Inflammatory macrophage treated with lipopolysaccharide for 1 hour (primary cell): ENCODE measurements around the gene TBC1D19.
"Not testable (repeated sequence)": the region's sequence is repeated elsewhere in the genome, so short reads cannot be mapped to it uniquely, and the experiment has no call there.

Experiments used
- DNase-seq, 2 donors: peaks; one replicate each; pipeline ENCODE4 v3.0.0-alpha.2; 2020 to 2022

Gene TBC1D19

DNA sequence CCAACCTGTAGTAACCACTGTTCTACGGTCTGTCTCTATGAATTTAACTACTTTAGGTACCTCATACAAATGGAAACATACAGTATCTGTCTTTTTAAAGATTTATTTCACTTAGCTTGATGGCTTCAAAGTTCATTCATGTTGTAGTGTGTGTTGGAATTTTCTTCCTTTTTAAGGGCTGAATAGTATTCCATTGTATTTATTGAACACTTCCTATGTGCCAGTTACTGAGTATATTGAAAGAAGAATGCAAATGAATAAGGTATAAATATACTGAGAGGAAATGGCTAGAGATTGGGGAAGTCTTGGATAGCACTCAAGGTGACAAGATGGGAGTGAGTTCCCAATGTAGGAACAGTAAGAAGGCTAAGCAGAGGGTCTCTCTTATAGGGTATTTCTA is 17.3 kb downstream of the TBC1D19 start:
- DNase-seq: no peak

DNA sequence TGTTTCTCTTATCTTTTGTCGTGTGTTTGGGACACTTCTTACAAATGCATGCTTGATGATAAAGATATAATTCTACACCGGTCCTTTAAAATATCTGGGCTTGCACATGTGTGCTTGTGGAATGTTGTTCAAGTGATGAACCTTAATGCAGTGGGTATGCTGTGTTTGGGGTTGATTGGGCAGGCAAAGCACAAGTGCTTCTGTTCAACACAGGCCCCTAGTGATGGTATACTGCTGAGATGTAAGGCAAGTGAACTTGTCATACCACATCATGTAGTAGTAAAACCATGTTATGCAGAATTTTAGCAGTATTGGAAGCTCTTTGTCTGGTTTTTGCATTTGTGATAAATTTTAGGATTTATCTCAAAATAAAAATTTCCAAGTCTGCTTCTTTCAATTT is 23.9 kb downstream of the TBC1D19 start:
- no peak for DNase-seq

DNA sequence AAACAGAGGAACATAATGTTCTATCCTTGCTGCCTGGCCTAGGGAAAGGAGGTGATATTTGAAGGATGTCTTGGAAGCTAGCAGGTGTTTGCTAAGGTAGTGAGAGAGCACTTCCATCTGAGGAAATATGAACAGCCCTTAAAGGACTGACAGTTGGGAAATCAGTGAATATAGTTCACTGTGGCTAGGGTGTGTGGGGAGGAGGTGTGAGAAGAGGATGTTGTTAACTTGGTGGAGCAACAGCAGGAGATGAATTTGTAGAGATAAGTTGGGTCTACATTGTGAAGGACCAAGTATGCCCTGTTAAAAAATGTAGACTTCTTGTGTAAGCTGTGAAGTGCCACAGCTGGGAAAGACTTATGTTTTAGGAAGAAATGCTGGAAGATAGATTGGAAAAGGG is 25.5 kb downstream of the TBC1D19 start:
- no peak for DNase-seq

GRCh38 chr4:26609868-26610267 is 26.0 kb downstream of the TBC1D19 start:
- DNase-seq: no peak

- no peak for DNase-seq
Measured at GRCh38 chr4:26611372-26611771, 27.5 kb downstream of the TBC1D19 start.

- no peak for DNase-seq
Measured at GRCh38 chr4:26611885-26612284, 28.0 kb downstream of the TBC1D19 start.

GRCh38 chr4:26613237-26613636 is 29.4 kb downstream of the TBC1D19 start:
- DNase-seq: no peak

DNA sequence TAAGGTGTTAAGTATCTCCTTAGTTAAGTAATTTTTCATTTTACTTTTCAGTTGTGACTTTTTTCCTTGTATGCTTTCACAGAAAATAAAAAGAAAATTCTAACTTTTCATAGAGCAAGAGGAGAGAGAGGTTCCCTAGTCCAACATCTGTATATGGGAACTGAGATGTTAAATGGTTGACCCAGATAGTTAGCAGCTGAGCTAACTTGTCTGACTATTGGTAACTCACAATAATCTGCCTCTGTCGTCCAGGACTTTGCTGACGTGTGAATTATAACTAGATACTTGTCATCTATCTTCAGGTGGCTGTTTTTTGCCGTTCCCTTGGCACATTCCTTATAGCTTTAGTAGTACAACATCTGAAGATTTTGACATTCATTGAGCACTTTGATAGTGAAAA is 29.9 kb downstream of the TBC1D19 start:
- DNase-seq: no peak

DNA sequence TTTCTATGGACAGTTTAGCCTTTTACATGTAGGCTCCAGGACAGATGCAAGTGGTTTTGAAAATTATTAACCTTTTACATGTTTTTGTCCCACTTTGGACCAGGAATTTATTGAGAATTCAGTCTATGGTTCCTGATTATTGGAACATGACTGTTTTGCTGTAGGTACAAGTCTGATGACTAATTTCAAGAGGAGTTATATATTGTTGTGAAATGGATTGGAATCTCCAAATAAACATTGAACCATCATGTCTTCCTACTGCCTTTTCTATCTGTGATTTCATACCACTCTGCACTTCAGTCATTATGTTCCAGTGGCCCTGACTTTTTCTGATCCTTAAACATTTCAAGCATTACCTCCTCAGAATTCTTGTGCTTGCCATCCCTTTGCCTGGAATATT is 35.9 kb downstream of the TBC1D19 start:
- DNase-seq: no peak

- DNase-seq: no peak
Measured at GRCh38 chr4:26621366-26621765, 37.5 kb downstream of the TBC1D19 start.

DNA sequence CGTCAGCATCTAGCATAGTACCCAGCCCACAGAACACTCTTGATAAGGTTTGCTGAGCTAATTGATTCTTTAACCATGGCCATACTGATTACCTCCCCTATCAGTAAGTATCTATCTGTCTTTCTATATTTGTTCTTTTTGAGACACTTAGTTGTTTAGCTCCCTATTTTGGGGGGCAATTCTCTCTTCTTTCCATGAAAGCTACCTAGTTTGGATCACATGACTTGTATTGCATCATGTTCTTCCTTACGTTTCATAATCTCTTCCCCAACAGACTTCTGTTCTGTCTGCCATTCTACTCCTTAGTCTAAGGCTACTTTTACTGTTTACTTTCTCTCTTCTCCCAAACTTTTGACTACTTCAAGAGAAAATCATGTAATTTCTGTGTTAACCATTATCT is 39.0 kb downstream of the TBC1D19 start:
- no peak for DNase-seq

DNA sequence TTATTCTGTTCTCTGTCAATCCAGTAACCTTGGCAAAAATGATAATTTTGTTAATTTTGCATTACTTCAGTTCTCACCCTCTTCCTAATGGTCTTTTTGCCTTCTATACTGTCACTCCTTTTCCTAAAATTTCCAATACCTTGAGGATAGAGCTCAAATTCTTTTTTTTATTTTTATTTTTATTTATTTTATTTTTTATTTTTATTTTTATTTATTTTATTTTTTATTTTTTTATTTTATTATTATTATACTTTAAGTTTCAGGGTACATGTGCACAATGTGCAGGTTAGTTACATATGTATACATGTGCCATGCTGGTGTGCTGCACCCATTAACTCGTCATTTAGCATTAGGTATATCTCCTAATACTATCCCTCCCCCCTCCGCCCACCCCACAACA is 42.8 kb downstream of the TBC1D19 start:
- DNase-seq: not testable (repeated sequence)

GRCh38 chr4:26632916-26633315 is 49.0 kb downstream of the TBC1D19 start:
- no peak for DNase-seq

DNA sequence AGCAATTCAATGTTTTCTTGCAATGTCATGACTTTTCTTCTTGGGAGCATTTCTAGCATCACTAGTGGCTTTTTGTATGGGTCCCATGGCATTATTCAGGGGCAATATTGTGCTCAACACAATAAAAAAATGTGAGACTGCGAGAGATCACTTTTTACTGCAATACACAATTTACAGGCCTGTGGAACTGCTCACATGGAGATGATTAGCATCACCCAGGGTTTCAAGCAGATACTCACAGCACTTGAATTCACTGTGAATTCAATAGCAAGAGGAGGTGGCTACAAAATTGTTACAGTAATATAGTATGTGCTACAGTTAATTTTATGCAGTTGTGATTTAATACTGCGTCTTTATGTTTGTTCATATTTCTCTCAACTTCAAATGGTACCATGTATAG is 50.4 kb downstream of the TBC1D19 start:
- DNase-seq: no peak

DNA sequence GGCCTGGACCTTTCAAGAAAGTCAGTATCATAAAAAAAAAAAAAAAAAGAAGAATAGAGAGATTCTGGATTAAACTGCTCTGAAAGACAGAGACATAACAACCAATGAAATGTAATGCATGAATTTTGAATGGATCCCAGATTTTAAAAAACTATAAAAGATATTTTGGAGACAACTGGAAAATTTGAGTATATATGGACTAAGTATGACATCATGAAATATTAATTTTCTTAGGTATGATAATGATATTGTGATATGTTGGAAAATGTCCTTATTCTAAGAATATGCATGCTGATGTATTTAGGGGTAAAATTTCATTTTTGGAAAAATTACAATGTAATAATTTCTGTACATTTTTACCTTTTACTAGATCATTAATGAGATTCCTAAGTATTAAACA is 52.6 kb downstream of the TBC1D19 start:
- DNase-seq: no peak

DNA sequence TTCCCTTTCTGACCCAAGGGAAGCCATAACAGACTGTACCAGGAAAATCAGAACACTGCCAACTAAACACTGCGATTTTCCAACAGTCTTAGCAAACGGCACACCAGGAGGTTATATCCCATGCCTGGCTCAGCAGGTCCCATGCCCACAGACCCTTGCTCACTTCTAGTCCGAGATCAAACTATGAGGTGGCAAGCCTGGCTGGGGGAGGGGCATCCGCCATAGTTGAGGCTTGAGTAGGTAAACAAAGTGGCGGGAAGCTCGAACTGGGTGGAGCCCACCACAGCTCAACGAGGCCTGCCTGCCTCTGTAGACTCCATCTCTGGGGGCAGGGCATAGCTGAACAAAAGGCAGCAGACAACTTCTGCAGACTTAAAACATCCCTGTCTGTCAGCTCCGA is 56.8 kb downstream of the TBC1D19 start:
- not testable (repeated sequence) for DNase-seq

DNA sequence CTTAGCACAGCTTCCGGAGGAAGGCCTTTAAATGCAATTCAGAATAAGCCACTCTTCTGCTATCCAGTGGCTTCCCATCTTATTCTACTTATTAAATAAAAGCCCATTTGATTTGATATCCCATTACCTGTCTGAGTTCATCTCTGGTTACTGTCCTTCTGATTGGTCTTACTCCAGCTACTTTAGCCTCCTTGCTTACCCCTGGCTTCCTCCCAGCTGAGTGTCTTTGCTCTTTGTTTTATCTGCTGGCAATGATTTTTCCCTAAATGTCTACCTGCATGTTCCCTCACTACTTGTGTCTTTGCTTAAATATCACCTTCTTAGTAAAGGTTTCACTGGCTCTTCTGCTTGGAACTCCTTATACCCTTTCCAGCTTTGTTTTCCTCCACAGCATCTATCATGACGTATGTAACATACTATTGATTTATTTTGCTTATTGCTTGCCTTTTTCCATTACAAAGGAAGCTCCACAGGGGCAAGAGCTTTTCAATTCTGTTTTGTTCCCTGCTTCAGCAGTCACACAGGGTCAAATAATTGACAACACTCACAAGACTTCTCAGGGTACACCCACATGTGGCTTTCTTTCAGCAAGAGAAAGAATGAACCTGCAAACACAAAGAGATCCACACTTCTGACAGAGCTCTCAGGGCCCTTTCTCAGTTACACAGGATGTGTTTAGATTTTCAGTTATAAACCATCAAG is 63.8 kb downstream of the TBC1D19 start:
- no peak for DNase-seq

DNA sequence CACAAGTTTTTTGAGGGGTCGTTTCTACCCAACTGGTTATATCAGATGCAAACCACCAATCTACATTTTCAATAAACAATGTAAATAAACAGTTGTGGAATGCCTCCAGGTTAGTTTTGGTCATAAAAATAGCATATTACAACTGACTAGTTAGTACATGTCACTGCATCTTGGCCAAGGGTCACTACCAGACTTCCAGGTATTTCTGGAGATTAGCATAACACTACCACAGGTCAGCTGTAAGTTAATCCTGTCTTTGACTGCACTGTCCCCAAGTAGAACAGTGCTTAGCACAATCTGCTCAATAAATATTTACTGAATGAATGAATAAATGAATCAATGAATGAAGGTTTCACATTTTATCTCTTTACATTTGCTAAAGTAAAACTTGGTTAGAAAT is 64.4 kb downstream of the TBC1D19 start:
- DNase-seq: no peak

DNA sequence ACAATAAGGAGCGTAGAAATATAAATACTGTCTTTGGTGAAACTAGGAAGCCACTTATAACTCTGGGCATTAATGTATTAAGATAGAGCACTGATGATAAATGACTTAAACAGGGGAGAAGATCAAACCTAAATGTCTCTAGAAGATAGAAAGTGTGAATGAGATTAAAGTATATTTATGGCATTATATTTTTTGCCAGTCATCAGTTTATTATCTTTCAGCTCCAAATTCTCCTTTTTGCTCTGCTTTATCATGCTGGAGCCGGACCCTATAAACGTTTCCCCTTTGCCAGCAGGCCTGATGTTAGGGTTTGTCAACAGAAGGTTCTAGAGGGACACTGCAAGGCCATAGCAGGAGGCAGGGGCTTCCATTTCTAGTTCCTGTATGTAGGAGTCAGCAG is 76.4 kb downstream of the TBC1D19 start:
- no peak for DNase-seq

DNA sequence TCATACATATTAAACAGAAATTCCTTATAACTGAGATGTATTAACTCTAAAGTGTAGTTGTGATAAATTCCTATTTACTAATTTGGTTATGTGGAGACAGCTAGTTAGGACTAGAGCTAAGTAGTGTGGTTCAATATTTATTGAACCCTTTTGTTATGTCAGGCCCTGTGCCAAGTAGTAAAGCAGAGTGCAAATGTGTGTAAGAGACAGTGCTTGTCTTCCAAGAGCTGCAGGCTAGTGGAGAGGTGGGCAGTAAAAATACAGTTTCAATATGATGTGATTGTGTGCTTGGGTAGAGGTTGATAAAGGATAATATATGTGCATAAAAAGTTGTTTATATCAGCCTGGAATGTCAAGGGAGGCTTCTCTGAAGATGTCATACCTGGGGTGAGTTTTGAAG is 80.0 kb downstream of the TBC1D19 start:
- DNase-seq: no peak

DNA sequence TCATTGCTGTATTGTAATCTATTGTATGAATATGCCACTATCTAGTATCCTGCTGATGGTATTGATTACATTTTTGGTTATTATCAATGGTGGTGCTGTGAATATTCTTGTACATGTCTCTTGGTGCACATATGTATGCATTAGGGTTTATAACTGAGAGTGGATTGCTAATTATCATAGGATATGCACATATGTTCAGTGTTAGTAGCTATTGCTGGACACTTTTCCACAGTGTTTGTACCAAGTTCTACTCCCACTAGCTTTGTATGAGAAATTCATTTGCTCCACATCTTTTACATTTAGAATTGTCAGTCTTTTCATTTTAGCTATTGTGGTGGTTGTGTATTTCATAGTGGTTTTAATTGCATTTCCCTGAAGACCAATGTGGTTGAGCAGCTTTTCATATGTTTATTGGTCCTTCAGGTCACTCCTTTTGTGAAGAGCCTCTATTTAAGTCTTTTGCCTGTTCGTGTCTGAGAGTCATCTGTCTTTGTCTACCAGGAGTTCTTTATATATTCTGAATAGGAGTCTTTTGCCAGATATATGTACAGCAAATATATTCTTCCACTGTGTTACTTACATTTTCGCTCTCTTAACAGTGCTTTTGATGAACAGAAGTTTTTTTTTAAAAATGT is 87.1 kb downstream of the TBC1D19 start:
- DNase-seq: no peak

- not testable (repeated sequence) for DNase-seq
Measured at GRCh38 chr4:26679040-26679695, 95.3 kb downstream of the TBC1D19 start.

- DNase-seq: no peak
Measured at GRCh38 chr4:26682436-26682835, 98.6 kb downstream of the TBC1D19 start.

GRCh38 chr4:26685250-26685649 is 101.4 kb downstream of the TBC1D19 start:
- DNase-seq: no peak
